ENCODE data around the gene CFAP74.

DNA sequence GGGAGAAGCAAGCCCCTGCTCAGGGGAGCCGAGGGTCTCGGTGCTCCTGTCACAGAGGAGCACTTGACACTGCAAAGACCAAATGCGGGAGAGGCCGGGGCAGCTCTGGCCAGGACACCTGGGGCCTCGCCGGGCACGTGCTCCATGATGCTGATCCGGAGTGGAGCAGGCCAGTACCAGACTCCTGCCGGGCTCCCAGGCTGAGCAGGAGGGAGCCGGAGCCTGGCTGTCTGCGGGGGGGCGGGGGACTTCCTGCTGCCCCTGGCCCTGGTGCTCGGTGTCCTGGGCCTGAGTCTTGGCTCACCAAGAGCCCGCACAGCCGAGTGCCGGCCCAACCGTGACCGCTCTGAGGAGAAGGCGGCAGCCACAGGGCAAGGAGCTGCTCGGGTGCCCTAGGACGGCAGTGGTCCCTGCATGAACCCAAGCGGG lies 46.0 kb downstream of the CFAP74 start:
- TF ChIP-seq ZKSCAN3 (CRISPR knock-in tag; IDR thresholded peaks at IDR 0.05): no peak
- TF ChIP-seq TEAD2 (tag; IDR thresholded peaks at IDR 0.05): no peak
- TF ChIP-seq BRCA1 (IDR thresholded peaks at IDR 0.05): no peak
- no peak for TF ChIP-seq BRCA1 (CRISPR knock-in tag; IDR thresholded peaks at IDR 0.05)
- TF ChIP-seq YBX1 (IDR thresholded peaks at IDR 0.05): no peak
- TF ChIP-seq SRF (CRISPR knock-in tag; IDR thresholded peaks at IDR 0.05): no peak
- TF ChIP-seq DDX20 (tag; IDR thresholded peaks at IDR 0.05; ENCODE audit: low read depth): no peak
- TF ChIP-seq, protein P1, sequence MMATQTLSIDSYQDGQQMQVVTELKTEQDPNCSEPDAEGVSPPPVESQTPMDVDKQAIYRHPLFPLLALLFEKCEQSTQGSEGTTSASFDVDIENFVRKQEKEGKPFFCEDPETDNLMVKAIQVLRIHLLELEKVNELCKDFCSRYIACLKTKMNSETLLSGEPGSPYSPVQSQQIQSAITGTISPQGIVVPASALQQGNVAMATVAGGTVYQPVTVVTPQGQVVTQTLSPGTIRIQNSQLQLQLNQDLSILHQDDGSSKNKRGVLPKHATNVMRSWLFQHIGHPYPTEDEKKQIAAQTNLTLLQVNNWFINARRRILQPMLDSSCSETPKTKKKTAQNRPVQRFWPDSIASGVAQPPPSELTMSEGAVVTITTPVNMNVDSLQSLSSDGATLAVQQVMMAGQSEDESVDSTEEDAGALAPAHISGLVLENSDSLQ (IDR thresholded peaks at IDR 0.05): no peak
- TF ChIP-seq SMAD2 (IDR thresholded peaks at IDR 0.05; ENCODE audit: low read depth, low read length): no peak
- TF ChIP-seq CHD2 (IDR thresholded peaks at IDR 0.05; ENCODE audit: low read depth, low read length): no peak
- TF ChIP-seq, protein P2, sequence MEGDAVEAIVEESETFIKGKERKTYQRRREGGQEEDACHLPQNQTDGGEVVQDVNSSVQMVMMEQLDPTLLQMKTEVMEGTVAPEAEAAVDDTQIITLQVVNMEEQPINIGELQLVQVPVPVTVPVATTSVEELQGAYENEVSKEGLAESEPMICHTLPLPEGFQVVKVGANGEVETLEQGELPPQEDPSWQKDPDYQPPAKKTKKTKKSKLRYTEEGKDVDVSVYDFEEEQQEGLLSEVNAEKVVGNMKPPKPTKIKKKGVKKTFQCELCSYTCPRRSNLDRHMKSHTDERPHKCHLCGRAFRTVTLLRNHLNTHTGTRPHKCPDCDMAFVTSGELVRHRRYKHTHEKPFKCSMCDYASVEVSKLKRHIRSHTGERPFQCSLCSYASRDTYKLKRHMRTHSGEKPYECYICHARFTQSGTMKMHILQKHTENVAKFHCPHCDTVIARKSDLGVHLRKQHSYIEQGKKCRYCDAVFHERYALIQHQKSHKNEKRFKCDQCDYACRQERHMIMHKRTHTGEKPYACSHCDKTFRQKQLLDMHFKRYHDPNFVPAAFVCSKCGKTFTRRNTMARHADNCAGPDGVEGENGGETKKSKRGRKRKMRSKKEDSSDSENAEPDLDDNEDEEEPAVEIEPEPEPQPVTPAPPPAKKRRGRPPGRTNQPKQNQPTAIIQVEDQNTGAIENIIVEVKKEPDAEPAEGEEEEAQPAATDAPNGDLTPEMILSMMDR (IDR thresholded peaks at IDR 0.05 in 2 of 3, conservative IDR thresholded peaks at IDR 0.05 in 1 of 3; ENCODE audit: insufficient read depth in 2 of 3, low read depth in 1 of 3, low read length in 3 of 3): no peak
- TF ChIP-seq, protein P3, sequence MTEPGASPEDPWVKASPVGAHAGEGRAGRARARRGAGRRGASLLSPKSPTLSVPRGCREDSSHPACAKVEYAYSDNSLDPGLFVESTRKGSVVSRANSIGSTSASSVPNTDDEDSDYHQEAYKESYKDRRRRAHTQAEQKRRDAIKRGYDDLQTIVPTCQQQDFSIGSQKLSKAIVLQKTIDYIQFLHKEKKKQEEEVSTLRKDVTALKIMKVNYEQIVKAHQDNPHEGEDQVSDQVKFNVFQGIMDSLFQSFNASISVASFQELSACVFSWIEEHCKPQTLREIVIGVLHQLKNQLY (CRISPR knock-in tag; conservative IDR thresholded peaks at IDR 0.05): no peak
- no peak for TF ChIP-seq PRPF4 (IDR thresholded peaks at IDR 0.05; ENCODE audit: insufficient read depth, low read depth, low read length, poor library complexity, severe bottlenecking)
- TF ChIP-seq POLR2G (IDR thresholded peaks at IDR 0.05; ENCODE audit: low read depth, low read length): no peak
- TF ChIP-seq, protein P4, sequence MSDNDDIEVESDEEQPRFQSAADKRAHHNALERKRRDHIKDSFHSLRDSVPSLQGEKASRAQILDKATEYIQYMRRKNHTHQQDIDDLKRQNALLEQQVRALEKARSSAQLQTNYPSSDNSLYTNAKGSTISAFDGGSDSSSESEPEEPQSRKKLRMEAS (CRISPR knock-in tag; IDR thresholded peaks at IDR 0.05): no peak
